ENCODE measurements around the gene ARRDC4. TPM values are rescaled to one million over a fixed set of nuclear protein-coding genes. Genes with fewer than 3 reads are reported as not detected.

Gene ARRDC4
- total RNA-seq, 1 donor from 2014 or later: 5.5 TPM

- no peak for TF ChIP-seq CTCF (IDR thresholded peaks at IDR 0.05)
- Mint-ChIP-seq H3K36me3 (ENCODE audit: low read depth) (no peaks in the 10 kb centered on the region), H3K27me3 (ENCODE audit: low read depth) (no peaks in the 10 kb centered on the region), H3K4me1 (ENCODE audit: low read depth) (peaks cover 2% of the 10 kb centered on the region), H3K9me3 (ENCODE audit: low read depth) (no peaks in the 10 kb centered on the region), H3K27ac (ENCODE audit: unreplicated experiment) (no peak overlapping the region), H3K4me3 (ENCODE audit: unreplicated experiment) (no peak overlapping the region)
- no peak for DNase-seq (ENCODE audit: low spot score)
Measured at GRCh38 chr15:97991972-97992541, 31.6 kb downstream of the ARRDC4 start.

GRCh38 chr15:97992823-97993222, 32.3 kb downstream of the ARRDC4 start:
- H3K4me3 Mint-ChIP-seq (ENCODE audit: unreplicated experiment): no peak overlapping the region
- DNase-seq (ENCODE audit: low spot score): no peak
- TF ChIP-seq CTCF (IDR thresholded peaks at IDR 0.05): no peak
- H3K27ac Mint-ChIP-seq (ENCODE audit: unreplicated experiment): no peak overlapping the region
- H3K9me3 Mint-ChIP-seq (ENCODE audit: low read depth): no peaks in the 10 kb centered on the region
- H3K27me3 Mint-ChIP-seq (ENCODE audit: low read depth): no peaks in the 10 kb centered on the region
- no peaks in the 10 kb centered on the region for H3K36me3 Mint-ChIP-seq (ENCODE audit: low read depth)
- H3K4me1 Mint-ChIP-seq (ENCODE audit: low read depth): peaks cover 2% of the 10 kb centered on the region

- no peaks in the 10 kb centered on the region for H3K36me3 Mint-ChIP-seq (ENCODE audit: low read depth)
- TF ChIP-seq CTCF (IDR thresholded peaks at IDR 0.05): no peak
- DNase-seq (ENCODE audit: low spot score): no peak
- H3K9me3 Mint-ChIP-seq (ENCODE audit: low read depth): no peaks in the 10 kb centered on the region
- H3K27me3 Mint-ChIP-seq (ENCODE audit: low read depth): no peaks in the 10 kb centered on the region
- peaks cover 4% of the 10 kb centered on the region for H3K4me1 Mint-ChIP-seq (ENCODE audit: low read depth)
- no peak overlapping the region for H3K27ac Mint-ChIP-seq (ENCODE audit: unreplicated experiment)
- no peak overlapping the region for H3K4me3 Mint-ChIP-seq (ENCODE audit: unreplicated experiment)
Measured at GRCh38 chr15:97993310-97993738, 32.8 kb downstream of the ARRDC4 start.

- no peaks in the 10 kb centered on the region for H3K36me3 Mint-ChIP-seq (ENCODE audit: low read depth)
- H3K27me3 Mint-ChIP-seq (ENCODE audit: low read depth): no peaks in the 10 kb centered on the region
- peaks cover 9% of the 10 kb centered on the region for H3K4me1 Mint-ChIP-seq (ENCODE audit: low read depth)
- no peak for DNase-seq (ENCODE audit: low spot score)
- TF ChIP-seq CTCF (IDR thresholded peaks at IDR 0.05): no peak
- no peaks in the 10 kb centered on the region for H3K9me3 Mint-ChIP-seq (ENCODE audit: low read depth)
- H3K4me3 Mint-ChIP-seq (ENCODE audit: unreplicated experiment): no peak overlapping the region
- H3K27ac Mint-ChIP-seq (ENCODE audit: unreplicated experiment): no peak overlapping the region
Measured at GRCh38 chr15:97994236-97994635, 33.7 kb downstream of the ARRDC4 start.

- Mint-ChIP-seq H3K27ac (ENCODE audit: unreplicated experiment) (no peak overlapping the region), H3K36me3 (ENCODE audit: low read depth) (no peaks in the 10 kb centered on the region), H3K4me3 (ENCODE audit: unreplicated experiment) (no peak overlapping the region), H3K27me3 (ENCODE audit: low read depth) (no peaks in the 10 kb centered on the region), H3K9me3 (ENCODE audit: low read depth) (no peaks in the 10 kb centered on the region), H3K4me1 (ENCODE audit: low read depth) (peaks cover 9% of the 10 kb centered on the region)
- no peak for TF ChIP-seq CTCF (IDR thresholded peaks at IDR 0.05)
- no peak for DNase-seq (ENCODE audit: low spot score)
Measured at GRCh38 chr15:97995192-97995591, 34.7 kb downstream of the ARRDC4 start.
